IPS-15b (cell line): ENCODE measurements around the gene CCDC88C.

Source experiments
- H3K27me3 ChIP-seq: one replicate; pipeline ENCODE4 v1.6.1; 2013; ENCODE audit warnings: low read length; ENCODE audit not compliant: control insufficient read depth, insufficient read depth
- H3K36me3 ChIP-seq: one replicate; pipeline ENCODE4 v1.6.1; 2013; ENCODE audit warnings: low read length; ENCODE audit not compliant: control insufficient read depth, insufficient read depth
- H3K4me1 ChIP-seq: one replicate; pipeline ENCODE4 v1.6.1; 2013; ENCODE audit warnings: mild to moderate bottlenecking, low read length; ENCODE audit not compliant: control insufficient read depth, insufficient read depth
- H3K4me3 ChIP-seq: one replicate; pipeline ENCODE4 v1.5.1; 2013; ENCODE audit warnings: low read depth, low read length
- H3K9ac ChIP-seq: one replicate; pipeline ENCODE4 v1.6.1; 2013; ENCODE audit warnings: low read depth, mild to moderate bottlenecking, low read length
- H3K9me3 ChIP-seq: one replicate; pipeline ENCODE4 v1.6.1; 2013; ENCODE audit warnings: mild to moderate bottlenecking, low read length; ENCODE audit not compliant: control insufficient read depth, insufficient read depth

Gene CCDC88C

GRCh38 chr14:91291786-91292405, 125.7 kb downstream of the CCDC88C start:
- Histone ChIP-seq H3K36me3 (peaks cover 49% of the 10 kb centered on the region), H3K4me3 (no peak overlapping the region)

GRCh38 chr14:91290986-91291385, 126.6 kb downstream of the CCDC88C start:
- H3K9ac ChIP-seq, result no peak overlapping the region
- peaks cover 39% of the 10 kb centered on the region for H3K36me3 ChIP-seq
- H3K9me3 ChIP-seq, result no peaks in the 10 kb centered on the region
- no peaks in the 10 kb centered on the region for H3K27me3 ChIP-seq
- no peaks in the 10 kb centered on the region for H3K4me1 ChIP-seq
- H3K4me3 ChIP-seq, result no peak overlapping the region

More at GRCh38 chr14:91291786-91292405, 125.7 kb downstream of the CCDC88C start:
- no peak overlapping the region for H3K9ac ChIP-seq
- no peaks in the 10 kb centered on the region for H3K4me1 ChIP-seq
- no peaks in the 10 kb centered on the region for H3K27me3 ChIP-seq
- H3K9me3 ChIP-seq, result no peaks in the 10 kb centered on the region

- Histone ChIP-seq H3K4me1 (no peaks in the 10 kb centered on the region), H3K36me3 (peaks cover 38% of the 10 kb centered on the region), H3K4me3 (no peak overlapping the region)
These were observed 128.2 kb downstream of the CCDC88C start for GRCh38 chr14:91289464-91289863.

GRCh38 chr14:91288876-91289275, 128.7 kb downstream of the CCDC88C start:
- Histone ChIP-seq H3K9me3 (no peaks in the 10 kb centered on the region), H3K36me3 (peaks cover 33% of the 10 kb centered on the region), H3K4me3 (no peak overlapping the region), H3K9ac (no peak overlapping the region), H3K4me1 (no peaks in the 10 kb centered on the region), H3K27me3 (no peaks in the 10 kb centered on the region)

More at GRCh38 chr14:91289464-91289863, 128.2 kb downstream of the CCDC88C start:
- no peak overlapping the region for H3K9ac ChIP-seq
- no peaks in the 10 kb centered on the region for H3K9me3 ChIP-seq
- H3K27me3 ChIP-seq, result no peaks in the 10 kb centered on the region

GRCh38 chr14:91286530-91286937, 131.1 kb downstream of the CCDC88C start:
- H3K36me3 ChIP-seq, result peaks cover 30% of the 10 kb centered on the region
- no peaks in the 10 kb centered on the region for H3K4me1 ChIP-seq
- H3K4me3 ChIP-seq, result no peak overlapping the region
- H3K9ac ChIP-seq, result no peak overlapping the region
- H3K9me3 ChIP-seq, result no peaks in the 10 kb centered on the region
- no peaks in the 10 kb centered on the region for H3K27me3 ChIP-seq

GRCh38 chr14:91284791-91285548, 132.7 kb downstream of the CCDC88C start:
- H3K36me3 ChIP-seq, result peaks cover 25% of the 10 kb centered on the region
- H3K9me3 ChIP-seq, result no peaks in the 10 kb centered on the region
- H3K4me1 ChIP-seq, result no peaks in the 10 kb centered on the region
- H3K4me3 ChIP-seq, result no peak overlapping the region
- no peaks in the 10 kb centered on the region for H3K27me3 ChIP-seq
- H3K9ac ChIP-seq, result no peak overlapping the region

DNA sequence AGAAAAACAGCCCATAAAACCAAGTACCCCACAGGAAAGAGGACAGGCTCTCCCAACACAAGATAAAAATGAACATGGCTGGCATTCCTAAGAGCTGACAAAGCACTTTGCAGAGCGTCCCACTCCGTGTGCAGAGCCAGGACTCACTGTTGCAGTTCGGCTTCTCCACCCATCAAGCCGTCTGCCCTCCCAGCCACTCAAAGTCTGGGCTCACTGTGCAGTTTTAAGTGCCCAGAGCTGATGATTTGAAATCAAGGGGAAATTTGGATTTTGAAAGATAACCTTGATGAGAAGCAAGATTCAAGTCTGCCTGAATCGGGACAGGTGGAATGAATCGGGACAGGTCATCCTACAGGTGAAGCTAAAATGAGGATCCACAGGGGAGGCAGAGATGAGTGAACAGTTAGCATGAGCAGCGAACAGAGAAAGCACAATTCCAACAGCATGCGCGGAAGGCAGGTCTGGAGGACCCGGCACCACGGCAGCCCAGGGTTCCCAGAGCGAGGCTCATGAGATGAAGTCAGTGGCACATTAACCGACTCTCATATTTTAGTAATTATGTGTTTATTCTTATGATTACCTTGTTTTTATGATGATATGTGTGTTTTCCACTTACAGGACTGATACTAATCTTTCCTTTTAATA, 133.4 kb downstream of the CCDC88C start:
- Histone ChIP-seq H3K4me3 (no peak overlapping the region), H3K9me3 (no peaks in the 10 kb centered on the region), H3K9ac (no peak overlapping the region), H3K4me1 (no peaks in the 10 kb centered on the region), H3K27me3 (no peaks in the 10 kb centered on the region), H3K36me3 (peaks cover 23% of the 10 kb centered on the region)

DNA sequence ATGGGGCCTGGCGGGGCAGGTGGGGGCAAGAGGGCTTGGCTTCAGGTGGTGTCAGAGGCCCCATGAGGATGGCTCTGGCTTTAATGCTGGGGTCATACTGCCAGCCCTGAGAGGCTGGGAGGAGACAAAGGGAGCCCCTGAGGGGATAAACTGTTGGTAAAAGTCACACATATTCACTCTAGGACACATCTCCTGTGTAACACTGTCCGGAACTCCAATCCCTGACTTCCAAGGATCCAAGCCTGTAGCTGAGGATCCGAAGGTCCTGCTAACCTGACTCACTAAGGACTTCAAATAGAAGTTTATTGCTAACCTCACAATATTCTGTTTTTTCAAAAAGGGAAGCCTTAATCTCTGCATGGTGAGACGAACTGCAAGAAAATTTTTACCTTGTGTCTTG, 134.0 kb downstream of the CCDC88C start:
- Histone ChIP-seq H3K4me3 (no peak overlapping the region), H3K9ac (no peak overlapping the region), H3K4me1 (no peaks in the 10 kb centered on the region), H3K27me3 (no peaks in the 10 kb centered on the region), H3K36me3 (peaks cover 17% of the 10 kb centered on the region), H3K9me3 (no peaks in the 10 kb centered on the region)

DNA sequence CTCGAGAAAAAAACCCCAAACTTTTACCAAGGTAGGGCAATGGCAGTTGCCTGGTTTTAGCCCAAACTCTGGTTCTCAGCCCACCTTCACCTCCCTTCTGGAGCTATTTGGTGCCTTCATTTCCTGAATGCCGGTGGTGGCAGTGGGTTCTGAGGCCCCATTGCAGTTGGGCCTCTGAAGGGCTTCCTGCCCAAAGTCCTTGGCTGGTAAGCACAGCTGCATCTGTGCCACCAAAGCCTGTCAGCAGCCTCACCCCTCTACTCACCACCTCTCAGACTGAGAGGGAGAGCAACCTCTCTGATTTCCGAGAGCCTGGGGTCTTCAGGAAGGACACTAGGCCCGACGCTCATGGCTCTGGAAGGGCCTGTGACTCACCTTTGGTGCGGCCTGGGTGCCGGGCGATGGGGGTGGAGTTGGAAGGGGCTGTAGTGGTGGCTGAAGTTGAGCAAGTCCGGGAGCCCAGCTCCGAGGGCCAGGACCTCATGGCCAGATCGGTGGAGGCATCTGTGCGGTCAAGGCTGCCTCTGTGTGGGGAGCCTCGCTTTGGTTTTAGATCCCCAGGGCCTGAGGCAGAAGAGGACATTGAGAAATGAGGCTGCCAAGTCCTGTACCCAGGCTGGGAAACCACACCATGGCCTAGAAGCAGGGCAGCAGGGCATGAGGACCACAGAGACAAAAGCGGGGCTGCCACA, 134.5 kb downstream of the CCDC88C start:
- H3K4me3 ChIP-seq, result no peak overlapping the region
- H3K36me3 ChIP-seq, result peaks cover 13% of the 10 kb centered on the region
- H3K9me3 ChIP-seq, result no peaks in the 10 kb centered on the region
- H3K4me1 ChIP-seq, result no peaks in the 10 kb centered on the region
- H3K27me3 ChIP-seq, result no peaks in the 10 kb centered on the region
- no peak overlapping the region for H3K9ac ChIP-seq

GRCh38 chr14:91281346-91281745, 136.3 kb downstream of the CCDC88C start:
- no peak overlapping the region for H3K4me3 ChIP-seq
- no peaks in the 10 kb centered on the region for H3K9me3 ChIP-seq
- no peak overlapping the region for H3K9ac ChIP-seq
- H3K4me1 ChIP-seq, result no peaks in the 10 kb centered on the region
- H3K27me3 ChIP-seq, result no peaks in the 10 kb centered on the region
- peaks cover 21% of the 10 kb centered on the region for H3K36me3 ChIP-seq

GRCh38 chr14:91280129-91280528, 137.5 kb downstream of the CCDC88C start:
- H3K27me3 ChIP-seq, result no peaks in the 10 kb centered on the region
- H3K36me3 ChIP-seq, result peaks cover 25% of the 10 kb centered on the region
- no peaks in the 10 kb centered on the region for H3K4me1 ChIP-seq
- no peak overlapping the region for H3K9ac ChIP-seq
- H3K4me3 ChIP-seq, result no peak overlapping the region
- no peaks in the 10 kb centered on the region for H3K9me3 ChIP-seq
